Ovary (tissue), 10 donors: ENCODE results near the gene CYP2D6. TPM values are rescaled to one million over a fixed set of nuclear protein-coding genes. Genes with fewer than 3 reads are reported as not detected.
"Not testable (repeated sequence)": the region's sequence is repeated elsewhere in the genome, so short reads cannot be mapped to it uniquely, and the experiment has no call there.

Experiments
- DNase-seq, 5 donors: peaks; one replicate each; pipeline ENCODE4 v3.0.0-alpha.2; 2019 to 2020
- H3K27ac ChIP-seq, 2 donors: fragments of 200-600 bp; one replicate each; pipeline versions ENCODE4 v1.5.1 to v1.8.0; 2019 to 2022
- H3K27me3 ChIP-seq: fragments of 200-600 bp; one replicate; pipeline ENCODE4 v1.8.0; 2022
- H3K36me3 ChIP-seq: fragments of 200-600 bp; sonication (generic); one replicate; pipeline ENCODE4 v1.5.1; 2019
- H3K4me1 ChIP-seq: one replicate; pipeline ENCODE4 v1.8.1; 2013; ENCODE audit warnings: mild to moderate bottlenecking, moderate library complexity; ENCODE audit not compliant: insufficient read depth
- H3K4me3 ChIP-seq: fragments of 200-600 bp; sonication (generic); one replicate; pipeline ENCODE4 v1.5.1; 2017
- H3K9me3 ChIP-seq, 2 donors: fragments of 200-600 bp in 1 of 2; sonication (generic) in 1 of 2; one replicate each; pipeline versions ENCODE4 v1.5.1 to v1.8.1; 2013 to 2019; ENCODE audit warnings: mild to moderate bottlenecking in 1 of 2, moderate library complexity in 1 of 2
- CTCF ChIP-seq, 3 donors: fragments of 450-650 bp in 2 of 3; fragments of 200-600 bp in 1 of 3; IDR thresholded peaks; one replicate each; pipeline versions ENCODE4 v1.5.1 to v1.8.0; 2016 to 2022; ENCODE audit warnings: antibody characterized with exemption in 3 of 3, mild to moderate bottlenecking in 1 of 3
- EP300 ChIP-seq: sonication (generic); formaldehyde crosslinking; IDR thresholded peaks from one replicate; pipeline ENCODE4 v1.6.1; 2017; ENCODE audit warnings: antibody characterized with exemption
- POLR2A ChIP-seq: fragments of 450-650 bp; IDR thresholded peaks from one replicate; pipeline ENCODE4 v1.6.1; 2017; ENCODE audit warnings: antibody characterized with exemption, mild to moderate bottlenecking, moderate library complexity
- WGBS, 3 donors: extraction: QIAGEN DNeasy Blood & Tissue Kit in 1 of 3; methylation state at CpG; one replicate each; pipeline versions ENCODE4 v1.1.5 to v1.1.7; 2013 to 2017; 5-methylcytosine and 5-hydroxymethylcytosine counted together
- intact Hi-C, 4 donors: fragments of 100-400 bp; cut with DNase I; formaldehyde crosslinking; loops; one replicate each; pipeline versions ENCODE4 v1.11.0 to v1.15.1; 2022 to 2023
- long read RNA-seq, 3 donors: library from polyadenylated mRNA in 2 of 3; unstranded in 2 of 3; transcript quantifications; one replicate each; pipeline ENCODE4 v2.0.0 and lab custom pipeline, GENCODE V29; 2021 to 2026
- polyA plus RNA-seq, 2 donors: library from polyadenylated mRNA; stranded (reverse); fragments of 200-250 nt in 1 of 2; fragments of 350-450 nt in 1 of 2; fragmentation: Illumina TruSeq in 1 of 2; extraction: RNeasy Lipid Tissue Mini Kit (QIAGEN cat#74804) in 1 of 2; gene quantifications; one replicate each; pipeline ENCODE4 v1.2.3, GENCODE V29; 2013 to 2014
- total RNA-seq, 7 donors: library from RNA; depleted of rRNA in 2 of 7; stranded (reverse); fragments of >200 nt in 2 of 7; fragmentation: NEBNext Ultra II Directional in 3 of 7; extraction: Animal tissue kit (Norgen Biotek cat#: 25700) in 3 of 7; gene quantifications; one replicate each; pipeline versions ENCODE4 v1.1.0 to v1.2.4, GENCODE V29; 2016 to 2023
- donor health status: DM: no; HTN: no; CAD: no; lungs with moderate emphysema.
- donor health status: DM: no; HTN: no; CAD: no.
- donor health status: Bipolar disorder and iron deficiency.
- donor health status: DM: yes; HTN: yes; CAD: no.
- donor health status: DM: no; HTN: no; CAD: no.
- donor health status: DM: yes; HTN: yes; CAD: no.

Gene CYP2D6
- total RNA-seq (1 to 10 TPM in 4 of 7 donors, under 1 TPM in 3; 0.73 to 2.0 (median 1.2) TPM), polyA plus RNA-seq (under 1 TPM; 0.28 to 0.30 TPM)
- long read RNA-seq, donor 1, partial matches to known transcripts, result 0 of 1 reads
- long read RNA-seq, donor 1, other reads (novel, unspliced or antisense), result 0 of 1 reads
- long read RNA-seq, donor 2, result 0 reads
- long read RNA-seq, donor 3, result 0 reads

DNA sequence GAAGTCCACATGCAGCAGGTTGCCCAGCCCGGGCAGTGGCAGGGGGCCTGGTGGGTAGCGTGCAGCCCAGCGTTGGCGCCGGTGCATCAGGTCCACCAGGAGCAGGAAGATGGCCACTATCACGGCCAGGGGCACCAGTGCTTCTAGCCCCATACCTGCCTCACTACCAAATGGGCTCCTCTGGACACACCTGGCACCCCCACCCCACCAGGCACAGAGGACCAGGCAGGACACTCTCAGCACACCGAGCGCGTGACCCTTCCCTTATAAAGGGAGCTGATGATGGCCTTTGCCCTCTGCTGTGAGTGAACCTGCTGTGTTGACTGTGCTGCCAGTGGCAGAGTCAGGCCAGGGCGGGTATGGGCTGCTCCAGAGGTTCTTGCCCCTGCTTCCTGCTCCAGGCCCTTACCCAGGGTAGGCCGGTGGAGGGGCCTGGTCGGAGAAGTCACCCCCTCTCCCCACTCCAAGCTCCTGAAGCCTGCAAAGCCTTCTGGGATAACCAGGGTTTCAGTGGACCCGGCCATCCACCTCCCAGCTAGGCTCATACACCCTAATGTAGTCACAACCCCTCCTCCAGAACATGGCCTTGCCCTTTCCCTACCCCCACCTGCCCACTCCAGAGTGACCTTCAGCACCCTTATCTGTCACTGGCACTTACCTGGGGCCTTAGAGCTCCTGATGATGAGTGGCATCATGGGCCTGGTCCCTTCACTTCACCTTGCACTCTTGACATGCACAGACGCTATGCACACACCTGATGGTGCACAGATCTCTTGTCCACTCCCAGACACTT lies at the start of gene CYP2D6:
CYP2D6 (minus strand) TSS at position 172 of the 793 bp plus-strand sequence; CDS start at position 153, 19 bp downstream.
- DNase-seq, H3K27me3 ChIP-seq, H3K36me3 ChIP-seq, H3K4me3 ChIP-seq, H3K27ac ChIP-seq, H3K4me1 ChIP-seq, H3K9me3 ChIP-seq, intact Hi-C loops: not testable (repeated sequence)
- WGBS, 3 donors, result 80 to 83% (median 83%) methylated on average over 13 to 14 of the region's 14 CpGs

DNA sequence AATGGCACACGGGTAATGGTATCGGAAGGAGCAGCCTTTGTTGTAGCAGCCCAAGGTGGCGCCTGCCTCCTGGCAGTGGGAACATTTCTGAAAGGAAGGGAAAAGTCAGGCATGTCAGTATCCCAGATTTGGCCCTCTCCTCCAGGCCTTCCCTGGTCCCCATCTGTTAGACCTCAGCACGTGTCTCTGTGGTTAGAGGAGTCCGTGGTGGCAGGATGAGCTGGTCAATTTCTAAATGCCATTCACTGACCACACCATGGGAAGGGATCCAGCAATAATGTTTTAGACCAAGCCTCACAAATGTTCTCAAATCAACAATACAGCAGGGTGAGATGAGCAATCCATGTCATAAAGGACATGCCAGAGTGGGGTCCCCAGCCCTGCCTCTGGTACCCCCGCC lies 49.0 kb upstream of the CYP2D6 start:
- H3K27ac ChIP-seq, result no peak overlapping the region

DNA sequence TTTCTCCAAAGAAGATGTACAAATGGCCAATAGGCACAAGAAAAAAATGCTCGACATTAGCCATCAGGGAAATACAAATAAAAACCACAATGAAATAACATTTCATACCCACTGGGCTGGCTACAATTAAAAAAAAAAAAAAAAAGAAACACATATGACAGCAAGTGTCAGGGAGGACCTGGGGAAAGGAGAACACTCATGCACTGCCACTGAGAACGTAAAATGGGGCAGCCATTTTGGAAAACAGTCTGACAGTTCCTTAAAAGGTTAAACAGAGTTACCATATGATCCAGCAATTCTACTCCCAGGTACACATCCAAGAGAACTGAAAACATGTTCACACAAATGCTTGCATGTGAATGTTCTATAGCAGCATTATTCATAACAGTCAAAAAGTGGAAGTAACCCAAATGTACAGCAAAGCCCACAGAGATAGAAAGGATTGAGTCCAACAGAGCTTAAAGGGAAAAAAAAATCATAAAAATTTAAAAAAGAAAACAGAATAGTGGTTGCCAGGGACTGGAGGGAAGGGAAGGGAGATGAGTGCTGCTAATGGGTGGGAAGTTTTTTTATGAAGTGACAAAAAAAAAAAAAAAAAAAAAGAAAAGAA lies 48.4 kb upstream of the CYP2D6 start:
- Histone ChIP-seq H3K4me1 (no peaks in the 10 kb centered on the region), H3K4me3 (no peak overlapping the region), H3K27me3 (no peaks in the 10 kb centered on the region), H3K36me3 (no peaks in the 10 kb centered on the region), H3K27ac (no peak overlapping the region), H3K9me3 (no peaks in the 10 kb centered on the region)
- DNase-seq, result no peak
- TF ChIP-seq EP300 (no peak), POLR2A (no peak), CTCF (IDR thresholded peaks at IDR 0.05) (no peak)
- intact Hi-C loops, result loop anchor here in 1 of 4 donors (10.0 kb wide), 1 partner anchor 106 kb away; no protein-coding TSS in a partner anchor
- WGBS, 3 donors, result 92 to 100% (median 95%) methylated on average over 2 of the region's 2 CpGs

More for the DNA sequence above, 49.0 kb upstream of the CYP2D6 start:
- Histone ChIP-seq H3K9me3 (no peaks in the 10 kb centered on the region), H3K4me1 (no peaks in the 10 kb centered on the region), H3K4me3 (no peak overlapping the region), H3K36me3 (no peaks in the 10 kb centered on the region), H3K27me3 (no peaks in the 10 kb centered on the region)
- TF ChIP-seq EP300, result no peak
- no peak for TF ChIP-seq CTCF (IDR thresholded peaks at IDR 0.05)
- TF ChIP-seq POLR2A, result no peak
- no peak for DNase-seq
- WGBS, 3 donors, result 83 to 91% (median 87%) methylated on average over 6 of the region's 6 CpGs
- intact Hi-C loops, result loop anchor here in 1 of 4 donors (10.0 kb wide), 1 partner anchor 105 kb away; no protein-coding TSS in a partner anchor

DNA sequence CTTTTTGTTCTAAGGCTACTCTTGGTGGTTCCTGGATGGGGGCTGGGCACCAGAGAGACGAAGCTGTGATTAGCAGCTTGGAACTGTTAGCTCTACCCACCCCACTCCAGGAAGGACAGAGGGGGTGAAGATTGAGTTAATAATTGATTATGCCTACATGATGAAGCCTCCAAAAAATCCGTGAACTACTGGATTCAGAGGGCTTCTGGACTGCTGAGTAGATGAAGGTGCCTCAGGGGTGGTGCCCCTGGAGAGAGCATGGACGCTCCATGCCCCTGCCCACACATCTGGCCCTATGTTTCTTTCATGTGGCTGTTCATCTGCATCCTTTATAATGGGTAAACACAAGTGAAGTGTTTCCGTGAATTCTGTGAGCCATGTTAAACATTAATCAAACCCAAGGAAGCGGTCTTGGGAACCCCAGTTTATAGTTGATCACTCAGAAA lies 47.3 kb upstream of the CYP2D6 start:
- DNase-seq, result no peak
- intact Hi-C loops, result loop anchor here in 1 of 4 donors (10.0 kb wide), 1 partner anchor 107 kb away; no protein-coding TSS in a partner anchor
- no peak overlapping the region for H3K27ac ChIP-seq
- no peaks in the 10 kb centered on the region for H3K9me3 ChIP-seq
- H3K4me3 ChIP-seq, result no peak overlapping the region
- TF ChIP-seq POLR2A, result no peak
- no peak for TF ChIP-seq CTCF (IDR thresholded peaks at IDR 0.05)
- no peak for TF ChIP-seq EP300
- WGBS, 3 donors, result 85 to 93% (median 90%) methylated on average over 5 of the region's 5 CpGs
- H3K36me3 ChIP-seq, result no peaks in the 10 kb centered on the region
- no peaks in the 10 kb centered on the region for H3K27me3 ChIP-seq
- H3K4me1 ChIP-seq, result no peaks in the 10 kb centered on the region
